ES-I3 (cell line): ENCODE results near the gene PASK.
"Not testable (repeated sequence)": the region's sequence is repeated elsewhere in the genome, so short reads cannot be mapped to it uniquely, and the experiment has no call there.

ENCODE experiments used
- H3K36me3 ChIP-seq: 2 replicates; pipeline ENCODE4 v1.6.1; 2013; ENCODE audit warnings: mild to moderate bottlenecking, low read length, control low read depth, moderate library complexity; ENCODE audit not compliant: insufficient read depth
- H3K4me1 ChIP-seq: 2 replicates; pipeline ENCODE4 v1.6.1; 2013; ENCODE audit warnings: mild to moderate bottlenecking, control low read depth, low read length; ENCODE audit not compliant: insufficient read depth
- H3K9ac ChIP-seq: 2 replicates; pipeline ENCODE4 v1.6.1; 2013; ENCODE audit warnings: low read depth, mild to moderate bottlenecking, low read length, moderate library complexity
- H3K9me3 ChIP-seq: 2 replicates; pipeline ENCODE4 v1.6.1; 2013; ENCODE audit warnings: mild to moderate bottlenecking, low read length, moderate library complexity; ENCODE audit not compliant: control insufficient read depth, insufficient read depth

Gene PASK

DNA sequence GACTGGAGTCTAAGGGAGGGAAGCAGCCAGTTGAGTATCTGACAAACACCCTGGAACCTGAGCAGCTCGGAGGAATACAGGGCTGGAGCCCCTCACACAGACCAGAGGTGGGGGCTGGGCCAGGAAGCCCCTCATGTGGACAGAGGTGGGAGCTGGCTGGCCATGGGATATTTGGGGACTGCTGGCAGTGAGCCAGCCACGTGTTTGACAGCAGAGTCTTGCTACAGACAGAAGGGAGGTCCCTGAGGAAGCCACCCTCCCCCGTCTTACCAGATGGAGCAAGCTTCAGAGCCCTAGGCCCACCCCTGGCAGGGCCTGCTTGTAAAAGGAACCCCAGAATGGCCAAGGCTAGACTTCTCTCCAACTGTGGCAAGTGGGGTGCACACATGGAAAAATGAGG, 43.6 kb downstream of the PASK start:
- Histone ChIP-seq H3K36me3 (no peaks in the 10 kb centered on the region), H3K4me1 (no peaks in the 10 kb centered on the region), H3K9ac (no peak overlapping the region), H3K9me3 (no peaks in the 10 kb centered on the region)

DNA sequence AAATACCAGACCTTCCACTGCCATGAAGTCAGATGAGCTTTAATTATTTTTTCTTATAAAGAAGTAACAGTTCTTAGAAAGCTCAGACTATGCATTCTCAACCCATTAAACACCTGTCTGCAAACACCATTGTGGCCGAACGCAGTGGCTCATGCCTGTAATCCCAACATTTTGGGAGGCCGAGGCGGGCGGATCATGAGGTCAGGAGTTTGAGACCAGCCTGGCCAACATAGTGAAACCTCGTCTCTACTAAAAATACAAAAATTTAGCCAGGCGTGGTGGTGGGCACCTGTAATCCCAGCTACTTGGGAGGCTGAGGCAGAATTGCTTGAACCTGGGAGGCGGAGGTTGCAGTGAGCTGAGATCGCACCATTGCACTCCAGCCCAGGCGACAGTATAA, 44.7 kb downstream of the PASK start:
- not testable (repeated sequence) for H3K4me1 ChIP-seq, H3K9me3 ChIP-seq, H3K36me3 ChIP-seq, H3K9ac ChIP-seq

- no peaks in the 10 kb centered on the region for H3K9me3 ChIP-seq
- H3K36me3 ChIP-seq, result peaks cover 4% of the 10 kb centered on the region; the same call in 1 of the 2 replicates
- peak overlapping the region; percentile 95 for H3K9ac ChIP-seq
- no peaks in the 10 kb centered on the region for H3K4me1 ChIP-seq
These were observed 46.1 kb downstream of the PASK start for GRCh38 chr2:241103176-241103595.

DNA sequence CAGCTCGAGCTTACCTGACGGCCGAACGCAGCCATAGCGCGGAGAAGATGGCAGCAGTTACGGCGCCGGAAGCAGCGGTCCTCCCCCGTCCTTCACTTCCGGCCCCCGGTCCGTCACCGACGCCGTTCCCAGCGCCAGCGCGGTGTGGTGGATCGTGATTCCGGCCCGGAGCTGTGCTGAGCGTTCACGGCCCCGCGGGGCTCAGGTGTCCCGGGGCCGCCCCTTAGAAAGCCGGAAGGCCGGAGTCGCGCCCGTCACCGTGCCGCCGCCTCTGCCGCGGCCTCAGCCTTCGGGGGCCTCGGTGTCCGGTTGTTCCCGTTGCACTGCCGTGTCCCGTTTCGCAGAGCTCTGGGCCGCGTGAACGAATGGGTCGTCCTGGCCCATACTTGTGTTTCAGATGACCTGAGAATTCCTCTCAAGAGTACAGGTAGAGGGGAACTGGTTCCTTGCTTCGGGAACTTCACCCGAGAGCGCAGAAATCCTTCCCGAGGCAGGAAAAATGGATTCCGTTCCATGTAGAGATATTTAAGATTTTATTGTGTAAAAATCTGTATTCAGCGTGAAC, 47.0 kb downstream of the PASK start, which contains the start of gene MTERF4:
Gene MTERF4 (minus strand): TSS at position 49 of the 565 bp plus-strand sequence. CDS start 14 bp downstream, at position 35.
- H3K36me3 ChIP-seq, result peaks cover 6% of the 10 kb centered on the region; the same call in 1 of the 2 replicates
- H3K4me1 ChIP-seq, result no peaks in the 10 kb centered on the region
- no peaks in the 10 kb centered on the region for H3K9me3 ChIP-seq
- peak within 1 kb of the TSS; percentile 95 for H3K9ac ChIP-seq

DNA sequence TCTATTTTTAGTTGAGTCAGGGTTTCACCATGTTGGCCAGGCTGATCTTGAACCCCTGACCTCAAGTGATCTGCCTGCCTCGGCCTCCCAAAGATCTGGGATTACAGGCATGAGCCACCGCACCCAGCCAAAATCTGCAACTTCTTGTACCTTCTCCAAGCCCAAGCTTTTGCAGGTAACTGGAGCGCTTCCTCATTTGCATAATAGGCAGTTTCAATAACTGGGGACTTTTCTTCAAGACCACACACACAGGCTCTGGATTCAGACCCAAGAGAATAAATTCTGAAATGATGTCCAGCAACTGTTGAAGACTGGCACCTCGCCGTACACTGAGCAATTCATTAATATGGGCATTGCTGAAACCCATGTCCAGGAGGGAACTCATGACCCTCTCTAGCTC, 50.0 kb downstream of the PASK start:
- Histone ChIP-seq H3K4me1 (peaks cover 8% of the 10 kb centered on the region), H3K9ac (no peak overlapping the region), H3K9me3 (no peaks in the 10 kb centered on the region), H3K36me3 (peaks cover 7% of the 10 kb centered on the region; the same call in 1 of the 2 replicates)

DNA sequence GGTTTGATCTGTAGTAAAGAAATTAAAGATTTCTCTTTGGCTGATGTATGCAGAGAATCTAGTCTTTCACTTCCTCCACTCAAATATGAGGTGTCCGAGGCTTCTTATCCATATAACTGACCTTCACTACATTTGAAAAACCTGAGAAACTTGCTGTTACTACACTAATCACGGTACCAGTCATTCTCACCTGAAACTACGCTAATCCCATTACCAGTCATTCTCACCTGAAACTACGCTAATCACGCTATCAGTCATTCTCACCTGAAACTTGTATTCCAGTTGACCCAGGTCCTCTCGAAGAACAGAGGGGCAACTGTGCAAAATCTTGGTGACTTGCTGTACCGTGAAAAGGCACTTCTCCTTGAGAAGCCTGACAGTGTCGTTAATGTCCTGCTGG, 52.3 kb downstream of the PASK start:
- Histone ChIP-seq H3K9ac (no peak overlapping the region), H3K36me3 (peaks cover 16% of the 10 kb centered on the region), H3K4me1 (peaks cover 15% of the 10 kb centered on the region), H3K9me3 (no peaks in the 10 kb centered on the region)

DNA sequence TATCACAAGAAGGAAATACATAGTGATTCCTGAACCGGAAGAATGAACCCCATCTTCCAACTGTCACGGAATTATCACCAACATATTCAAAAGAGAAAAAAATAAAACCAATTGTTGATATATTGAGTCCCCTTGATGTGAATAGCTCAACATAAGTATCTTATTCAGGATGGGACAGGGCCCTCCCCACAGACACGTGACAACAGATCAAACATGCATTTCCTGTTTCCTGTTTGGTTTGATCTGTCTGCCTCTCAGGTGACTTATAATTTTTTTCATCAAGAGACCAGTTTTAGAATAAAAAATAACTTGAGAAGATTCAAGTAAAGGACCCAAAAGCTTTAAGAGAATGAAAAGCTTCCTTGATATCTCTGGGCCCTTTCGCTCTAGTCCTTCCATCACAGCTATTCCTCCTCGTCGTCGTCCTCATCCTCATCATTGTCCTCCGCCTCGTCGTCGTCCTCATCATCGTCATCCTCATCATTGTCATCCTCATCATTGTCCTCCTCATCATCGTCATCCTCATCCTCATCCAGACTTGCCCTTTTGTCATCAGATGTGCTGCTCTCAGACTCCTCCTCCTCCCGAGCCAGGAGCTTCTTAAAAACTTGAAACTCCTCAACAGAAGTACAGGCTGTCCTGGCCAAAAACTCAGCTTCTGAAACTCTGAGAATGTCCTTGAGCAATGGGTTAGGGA, 53.5 kb downstream of the PASK start:
- peaks cover 16% of the 10 kb centered on the region for H3K36me3 ChIP-seq
- no peak overlapping the region for H3K9ac ChIP-seq
- no peaks in the 10 kb centered on the region for H3K9me3 ChIP-seq
- peaks cover 15% of the 10 kb centered on the region for H3K4me1 ChIP-seq

GRCh38 chr2:241094924-241095420, 54.3 kb downstream of the PASK start:
- peaks cover 15% of the 10 kb centered on the region for H3K4me1 ChIP-seq
- H3K9ac ChIP-seq, result no peak overlapping the region
- no peaks in the 10 kb centered on the region for H3K9me3 ChIP-seq
- H3K36me3 ChIP-seq, result peaks cover 16% of the 10 kb centered on the region

DNA sequence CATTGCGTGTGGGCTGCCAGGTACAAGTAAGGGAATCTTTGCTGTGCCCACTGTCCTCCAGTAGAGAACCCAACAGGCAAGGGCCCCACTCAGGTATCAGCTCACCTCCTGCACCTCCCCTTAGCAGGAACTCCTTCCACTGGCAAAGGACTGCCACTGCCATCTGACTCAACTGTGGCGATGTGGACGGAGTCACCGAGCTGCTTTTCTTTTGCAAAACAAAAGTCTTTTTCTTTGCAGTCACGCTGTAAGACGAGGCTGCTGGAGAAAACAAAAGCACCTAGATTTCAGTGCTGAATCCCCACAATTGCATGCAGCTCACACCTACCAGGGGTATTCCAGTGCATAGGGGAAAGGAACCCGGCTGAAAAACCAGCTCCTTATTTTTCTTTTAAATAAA, 55.1 kb downstream of the PASK start:
- Histone ChIP-seq H3K4me1 (peaks cover 15% of the 10 kb centered on the region), H3K36me3 (peaks cover 12% of the 10 kb centered on the region), H3K9ac (no peak overlapping the region), H3K9me3 (no peaks in the 10 kb centered on the region)

GRCh38 chr2:241093133-241093781, 56.0 kb downstream of the PASK start:
- Histone ChIP-seq H3K36me3 (peaks cover 12% of the 10 kb centered on the region), H3K4me1 (peaks cover 15% of the 10 kb centered on the region)
- not testable (repeated sequence) for H3K9me3 ChIP-seq, H3K9ac ChIP-seq

DNA sequence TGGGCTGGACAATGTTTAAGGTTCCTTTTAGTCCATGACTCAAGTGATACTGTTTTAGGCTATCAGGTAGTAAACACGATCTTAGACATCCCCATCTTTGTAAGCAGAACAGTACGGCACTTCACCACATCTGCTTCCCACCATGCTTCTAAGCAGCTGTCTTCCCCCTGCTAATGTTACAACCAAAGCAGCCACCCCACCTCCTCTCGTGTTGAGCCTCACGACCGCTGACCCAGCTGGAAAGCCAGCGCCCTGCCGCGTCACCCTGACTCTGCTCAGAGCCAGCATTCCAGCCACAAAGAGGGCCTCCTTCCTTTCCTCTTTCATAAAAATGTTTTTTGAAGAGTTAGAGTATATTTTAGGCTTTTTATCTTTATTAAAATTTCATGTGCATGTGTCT, 56.6 kb downstream of the PASK start:
- Histone ChIP-seq H3K4me1 (peaks cover 15% of the 10 kb centered on the region), H3K36me3 (peaks cover 12% of the 10 kb centered on the region), H3K9me3 (no peaks in the 10 kb centered on the region), H3K9ac (no peak overlapping the region)

DNA sequence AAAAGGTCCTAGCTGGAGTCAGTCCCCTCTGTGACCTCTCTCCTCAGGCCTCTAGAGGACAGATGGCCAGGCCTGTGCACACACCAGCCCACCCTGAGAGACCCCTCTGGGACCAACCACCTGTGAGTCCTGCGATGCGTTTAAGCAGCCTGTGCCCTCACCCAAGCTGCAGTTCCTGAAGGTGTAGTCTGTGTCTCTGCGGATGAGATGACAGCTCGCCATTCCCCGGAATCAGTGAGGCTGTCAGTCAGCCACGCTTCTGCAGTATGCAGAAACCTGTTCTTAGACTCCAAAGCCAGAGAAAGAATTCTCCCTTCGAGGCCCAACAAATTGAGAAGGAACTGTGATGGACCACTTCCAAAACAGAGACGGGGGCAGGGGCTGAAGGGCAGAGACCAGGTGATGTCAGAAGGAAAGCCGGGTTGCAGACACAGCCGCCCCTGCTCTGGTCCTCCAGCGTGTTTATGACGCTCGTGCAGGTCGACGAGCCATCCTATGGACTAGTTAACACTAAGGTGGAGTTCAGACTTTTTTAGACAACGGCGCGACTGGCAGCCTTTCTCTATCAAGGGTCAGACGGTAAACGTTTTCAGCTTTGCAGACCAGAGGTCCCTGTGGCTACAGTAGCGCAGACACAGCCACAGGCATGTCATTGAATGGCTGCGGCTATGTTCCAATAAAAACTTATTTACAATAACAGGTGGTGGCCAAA, 57.4 kb downstream of the PASK start:
- H3K36me3 ChIP-seq, result peaks cover 9% of the 10 kb centered on the region

GRCh38 chr2:241091201-241091600, 58.1 kb downstream of the PASK start:
- peaks cover 9% of the 10 kb centered on the region for H3K36me3 ChIP-seq
- H3K9me3 ChIP-seq, result no peaks in the 10 kb centered on the region
- no peak overlapping the region for H3K9ac ChIP-seq
- peaks cover 15% of the 10 kb centered on the region for H3K4me1 ChIP-seq

More for the DNA sequence above, 57.4 kb downstream of the PASK start:
- Histone ChIP-seq H3K9ac (no peak overlapping the region), H3K9me3 (no peaks in the 10 kb centered on the region), H3K4me1 (peaks cover 15% of the 10 kb centered on the region)
